HepG2 (cell line): ENCODE data around the gene CHRM2. TPM values are rescaled to one million over a fixed set of nuclear protein-coding genes. Genes with fewer than 3 reads are reported as not detected.

Source experiments
- ATAC-seq: fragments of 200-7000 bp; cut with Tn5 transposase; 3 replicates; pipeline ENCODE4 v1.9.1; 2020; ENCODE audit warnings: mild to moderate bottlenecking, moderate library complexity
- BruUV-seq: library from RNA; stranded (reverse); fragments of 400-500 nt; replicated peaks from 2 replicates; lab custom pipeline; 2021; lab: Mats Ljungman, UMichigan
- CTCF ChIA-PET: fragments of 300-600 bp; formaldehyde crosslinking; extraction: SDS; loops from one replicate; lab custom pipeline; 2021; ENCODE audit warnings: low total read pairs, inconsistent platforms, low intra/inter-chr PET ratio; lab: Yijun Ruan, JAX
- POLR2A ChIA-PET: fragments of 350-600 bp; sonication (Branson Sonifier 250); formaldehyde crosslinking; loops from one replicate; lab custom pipeline; 2020; ENCODE audit warnings: antibody characterized with exemption, inconsistent platforms; lab: Yijun Ruan, JAX
- DNase-seq: peaks from one replicate; pipeline ENCODE4 v3.0.0-alpha.2; 2015; ENCODE audit warnings: low spot score
- FAIRE-seq: peaks from 3 replicates; lab custom pipeline; 2011; peaks lifted over from hg19 to GRCh38; lab: Jason Lieb, UNC
- H2AFZ ChIP-seq: one replicate; pipeline ENCODE4 v1.6.1; 2011; ENCODE audit warnings: low read length, inconsistent platforms
- H3K27ac ChIP-seq: fragments of 300-600 bp; 3 replicates; pipeline ENCODE4 v1.8.0; 2011; ENCODE audit warnings: mixed run types, mild to moderate bottlenecking, mixed read lengths, low read length, inconsistent platforms; ENCODE audit not compliant: insufficient read depth; ENCODE audit errors: extremely low read length
- H3K27me3 ChIP-seq, 2 experiments: fragments of 200-600 bp in 1 of 2; 2 replicates in 1 of 2; 3 replicates in 1 of 2; pipeline versions ENCODE4 v1.6.0 to v1.8.0; 2011; ENCODE audit warnings: low read length in 2 of 2, mild to moderate bottlenecking in 2 of 2, moderate library complexity in 2 of 2, inconsistent platforms in 1 of 2; ENCODE audit not compliant: insufficient read depth in 2 of 2, control insufficient read depth in 1 of 2
- H3K36me3 ChIP-seq, 2 experiments: fragments of 200-600 bp in 1 of 2; replicated peaks in 1 of 2; 2 replicates in 1 of 2; 3 replicates in 1 of 2; pipeline versions ENCODE4 v1.5.1 to v1.8.0; 2011; ENCODE audit warnings: low read length in 2 of 2, inconsistent platforms in 1 of 2; ENCODE audit not compliant: insufficient read depth in 2 of 2, control insufficient read depth in 1 of 2
- H3K4me1 ChIP-seq: 2 replicates; pipeline ENCODE4 v1.5.1; 2012; ENCODE audit warnings: low read length, inconsistent platforms; ENCODE audit not compliant: insufficient read depth
- H3K4me2 ChIP-seq: 2 replicates; pipeline ENCODE4 v1.6.0; 2011; ENCODE audit warnings: low read depth, low read length, inconsistent platforms
- H3K4me3 ChIP-seq, 3 experiments: fragments of 200-600 bp in 1 of 3; sonication (generic), shearing (Covaris generic) in 1 of 3; replicated peaks in 1 of 3; 2 replicates each; pipeline ENCODE4 v1.5.1; 2011 to 2016; ENCODE audit warnings: low read length in 3 of 3, inconsistent platforms in 2 of 3, low read depth in 2 of 3, mild to moderate bottlenecking in 2 of 3, control low read depth in 1 of 3, mixed read lengths in 1 of 3; ENCODE audit not compliant: insufficient read depth in 1 of 3
- H3K79me2 ChIP-seq: one replicate; pipeline ENCODE4 v1.6.1; 2011; ENCODE audit warnings: low read length, inconsistent platforms; ENCODE audit not compliant: insufficient read depth
- H3K9ac ChIP-seq: 2 replicates; pipeline ENCODE4 v1.6.0; 2011; ENCODE audit warnings: mild to moderate bottlenecking, low read depth, low read length, inconsistent platforms; ENCODE audit not compliant: insufficient read depth
- H3K9me3 ChIP-seq: 2 replicates; pipeline ENCODE4 v1.5.1; 2012; ENCODE audit warnings: mild to moderate bottlenecking, low read length
- H4K20me1 ChIP-seq: 2 replicates; pipeline ENCODE4 v1.6.0; 2011; ENCODE audit warnings: inconsistent platforms, mild to moderate bottlenecking, low read length, moderate library complexity; ENCODE audit not compliant: insufficient read depth
- ISX ChIP-seq: sonication (generic); formaldehyde crosslinking; conservative IDR thresholded peaks from 2 replicates; pipeline ENCODE4 v1.5.0; 2020; ENCODE audit warnings: missing genetic modification reagents
- KMT2B ChIP-seq: IDR thresholded peaks from 2 replicates; pipeline ENCODE4 v1.6.1; 2016; ENCODE audit warnings: missing genetic modification reagents, missing compliant biosample characterization
- SPEN ChIP-seq: sonication (generic); formaldehyde crosslinking; IDR thresholded peaks from 2 replicates; pipeline ENCODE4 v1.5.1; 2020; ENCODE audit warnings: low read depth, mild to moderate bottlenecking, missing genetic modification reagents
- YEATS2 ChIP-seq: sonication (generic); formaldehyde crosslinking; IDR thresholded peaks from 2 replicates; pipeline ENCODE4 v1.4.0; 2020; ENCODE audit warnings: missing genetic modification reagents, borderline replicate concordance
- ZHX2 ChIP-seq, 2 experiments: sonication (generic) in 1 of 2; formaldehyde crosslinking in 1 of 2; IDR thresholded peaks; 2 replicates each; pipeline versions ENCODE4 v1.6.1 to v1.9.0; 2014 to 2022; ENCODE audit warnings: antibody characterized with exemption in 1 of 2, borderline replicate concordance in 1 of 2, inconsistent platforms in 1 of 2, low read depth in 1 of 2, missing genetic modification reagents in 1 of 2
- ZMAT5 ChIP-seq: sonication (generic); formaldehyde crosslinking; IDR thresholded peaks from 2 replicates; pipeline ENCODE4 v1.5.0; 2020; ENCODE audit warnings: mild to moderate bottlenecking, low read depth, missing genetic modification reagents, borderline replicate concordance
- ZNF230 ChIP-seq: sonication (generic); formaldehyde crosslinking; IDR thresholded peaks from 2 replicates; pipeline ENCODE4 v1.4.0; 2020; ENCODE audit warnings: mild to moderate bottlenecking, missing genetic modification reagents
- ZNF326 ChIP-seq: sonication (generic); formaldehyde crosslinking; IDR thresholded peaks from 2 replicates; pipeline ENCODE4 v1.4.0; 2020; ENCODE audit warnings: missing genetic modification reagents, borderline replicate concordance
- ZNF562 ChIP-seq: sonication (generic); formaldehyde crosslinking; IDR thresholded peaks from 2 replicates; pipeline ENCODE4 v1.8.0; 2022; ENCODE audit warnings: missing genetic modification reagents, borderline replicate concordance
- ZNF652 ChIP-seq: IDR thresholded peaks from 2 replicates; pipeline ENCODE4 v1.6.1; 2016; ENCODE audit warnings: low read depth, borderline replicate concordance
- WGBS: methylation state at CpG from one replicate; pipeline ENCODE4 v1.1.6; 2017; ENCODE audit warnings: low lambda C conversion rate; 5-methylcytosine and 5-hydroxymethylcytosine counted together
- in situ Hi-C: cut with HindIII; loops from 2 replicates; pipeline ENCODE4 v1.10.0; 2017; ENCODE audit warnings: low pct_unique_long_range_greater_than_20kb; ENCODE audit not compliant: extremely low pct_ligation_motif_present
- intact Hi-C: fragments of 100-400 bp; cut with micrococcal nuclease; formaldehyde crosslinking; loops from one replicate; pipeline ENCODE4 v1.10.0; 2022; ENCODE audit not compliant: unreplicated experiment
- polyA plus RNA-seq, 8 experiments: library from polyadenylated mRNA; depleted of rRNA in 3 of 8; stranded (reverse) in 7 of 8; unstranded in 1 of 8; fragments of >200 nt; fragmentation: Illumina TruSeq in 4 of 8; extraction: Trizol in 4 of 8; gene quantifications; 2 replicates each; pipeline versions ENCODE4 v1.2.1 to v1.2.3, GENCODE V29; 2011 to 2016; ENCODE audit warnings: low read depth in 4 of 8, missing spikeins in 1 of 8, mixed read lengths in 1 of 8; ENCODE audit not compliant: insufficient read depth in 1 of 8
- total RNA-seq, 5 experiments: library from RNA; depleted of rRNA; stranded (reverse); fragments of >200 nt; fragmentation: Illumina TruSeq; extraction: Trizol; gene quantifications; 2 replicates each; pipeline ENCODE4 v1.2.3, GENCODE V29; 2016; ENCODE audit warnings: low read depth in 1 of 5

CHRM2 gene
- total and polyA plus RNA-seq, 2 of the 13 experiments (the other 11 are each of a cell fraction or from before 2014, with no cell fraction given): not detected

- TF ChIP-seq ISX (CRISPR knock-in tag) (no peak), ZNF326 (CRISPR knock-in tag) (no peak)
These were observed 57.1 kb downstream of the CHRM2 start (continued) for GRCh38 chr7:136925556-136925955.

DNA sequence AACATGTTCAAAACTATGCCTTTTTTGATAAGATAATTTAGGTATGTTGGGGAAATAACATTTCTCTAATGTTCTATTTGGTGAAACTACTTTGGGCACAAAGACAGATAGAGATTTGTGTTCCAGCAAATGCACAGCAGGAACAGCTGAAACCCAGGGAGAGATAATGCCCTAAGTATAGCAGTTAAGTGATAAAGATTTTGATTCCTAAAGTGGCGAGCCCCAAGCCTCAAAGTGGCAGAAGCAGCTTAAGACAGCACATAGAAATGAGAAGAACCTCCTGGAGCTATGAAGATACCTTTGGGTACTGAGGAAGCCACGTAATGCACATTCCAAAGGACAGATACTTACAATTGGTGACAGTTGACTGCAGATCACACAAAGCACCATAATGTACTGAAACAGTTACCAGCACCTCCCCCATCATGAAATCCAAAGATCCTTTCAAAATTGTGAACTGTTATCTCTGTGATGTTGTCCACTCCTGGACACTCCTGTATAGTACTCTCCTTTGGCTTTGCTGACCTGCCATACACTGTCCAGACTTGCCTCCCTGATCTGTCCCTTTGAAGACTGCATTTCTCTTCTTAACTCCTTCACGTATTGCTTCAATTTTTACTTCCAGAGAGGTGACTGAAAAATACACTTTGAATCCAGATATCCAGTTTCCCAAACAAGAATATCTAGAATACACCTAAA lies 62.9 kb downstream of the CHRM2 start:
- H3K36me3 ChIP-seq: no peaks in the 10 kb centered on the region
- no peak for TF ChIP-seq ZNF230 (CRISPR knock-in tag)
- TF ChIP-seq ZMAT5 (CRISPR knock-in tag): no peak
- TF ChIP-seq YEATS2 (CRISPR knock-in tag): no peak
- no peak for TF ChIP-seq ZNF562 (CRISPR knock-in tag)
- TF ChIP-seq SPEN: no peak
- no peak for TF ChIP-seq ZHX2 (IDR thresholded peaks at IDR 0.05; ENCODE audit: low read depth)
- TF ChIP-seq ZHX2 (CRISPR knock-in tag; IDR thresholded peaks at IDR 0.05; ENCODE audit: borderline replicate concordance): no peak
- no peak for TF ChIP-seq KMT2B (CRISPR knock-in tag)
- TF ChIP-seq ZNF652 (CRISPR knock-in tag): no peak
- TF ChIP-seq, all 625 proteins: peak for 0
- Histone ChIP-seq H3K9me3 (no peaks in the 10 kb centered on the region), H3K4me1 (no peaks in the 10 kb centered on the region), H3K27ac (no peak overlapping the region), H3K4me2 (no peak overlapping the region), H4K20me1 (no peaks in the 10 kb centered on the region), H3K79me2 (no peaks in the 10 kb centered on the region), H3K9ac (no peak overlapping the region), H3K4me3 (no peak overlapping the region), H2AFZ (no peak overlapping the region), H3K27me3 (no peaks in the 10 kb centered on the region)
- in situ Hi-C loops (no loop called here), intact Hi-C loops (no loop called here)
- ChIA-PET POLR2A (no interaction called here), CTCF (no interaction called here)
- DNase-seq (no peak), ATAC-seq (no peak), FAIRE-seq (no peak)
- no TSS peak for BruUV-seq
- 8% methylated on average over 3 of the region's 3 CpGs for WGBS
